Cardiac septum (tissue), 1 donor: ENCODE measurements around the gene RHEBL1. TPM values are rescaled to one million over a fixed set of nuclear protein-coding genes. Genes with fewer than 3 reads are reported as not detected.

Experiments
- DNase-seq: peaks from one replicate; pipeline ENCODE4 v3.0.0-alpha.2; 2020; ENCODE audit warnings: low spot score
- intact Hi-C: fragments of 100-400 bp; cut with DNase I; formaldehyde crosslinking; loops from one replicate; pipeline ENCODE4 v1.14.0; 2022
- total RNA-seq: library from RNA; stranded (reverse); fragmentation: NEBNext Ultra II Directional; extraction: Animal tissue kit (Norgen Biotek cat#: 25700); gene quantifications from one replicate; pipeline ENCODE4 v1.2.1, GENCODE V29; 2021
- donor health status: DM: no; HTN: no; CAD: no.

RHEBL1 gene
- total RNA-seq, 1 donor from 2014 or later: 0.38 TPM

- intact Hi-C loops: loop anchor here (5.0 kb wide), 1 partner anchor 41 kb away; the partner anchor contains the start of gene PRKAG1
- DNase-seq: no peak
Observed at GRCh38 chr12:49058366-49059044, 11.3 kb downstream of the RHEBL1 start.

- intact Hi-C loops: loop anchor here (5.0 kb wide), 1 partner anchor 41 kb away; the partner anchor contains the start of gene PRKAG1
- no peak for DNase-seq
Observed at GRCh38 chr12:49057888-49058287, 11.9 kb downstream of the RHEBL1 start.

GRCh38 chr12:49055978-49056754 lies 13.6 kb downstream of the RHEBL1 start:
- intact Hi-C loops: loop anchor here (5.0 kb wide), 1 partner anchor 39 kb away; the partner anchor contains the start of gene PRKAG1
- DNase-seq: peak; percentile 85

GRCh38 chr12:49055092-49055491 lies 14.7 kb downstream of the RHEBL1 start:
- intact Hi-C loops: loop anchor here (5.0 kb wide), 1 partner anchor 38 kb away; the partner anchor contains the start of gene PRKAG1
- DNase-seq: peak; percentile 19

- DNase-seq: peak; percentile 71
- intact Hi-C loops: no loop called here
Observed at GRCh38 chr12:49054524-49054923, 15.3 kb downstream of the RHEBL1 start.

- intact Hi-C loops: no loop called here
- peak; percentile 60 for DNase-seq
Observed at GRCh38 chr12:49054096-49054495, 15.7 kb downstream of the RHEBL1 start.

GRCh38 chr12:49052451-49053208 lies 17.1 kb downstream of the RHEBL1 start:
- DNase-seq: no peak
- intact Hi-C loops: no loop called here

GRCh38 chr12:49051777-49052438 lies 17.9 kb downstream of the RHEBL1 start:
- intact Hi-C loops: no loop called here
- no peak for DNase-seq

- DNase-seq: no peak
Observed at GRCh38 chr12:49051373-49051764, 18.4 kb downstream of the RHEBL1 start.

GRCh38 chr12:49050507-49051372 lies 19.0 kb downstream of the RHEBL1 start:
- no peak for DNase-seq
- intact Hi-C loops: no loop called here

More at GRCh38 chr12:49051373-49051764, 18.4 kb downstream of the RHEBL1 start:
- intact Hi-C loops: no loop called here

- DNase-seq: no peak
- intact Hi-C loops: no loop called here
Observed at GRCh38 chr12:49049566-49050224, 20.1 kb downstream of the RHEBL1 start.

- intact Hi-C loops: no loop called here
- no peak for DNase-seq
Observed at GRCh38 chr12:49048953-49049352, 20.8 kb downstream of the RHEBL1 start.

GRCh38 chr12:49046129-49046895 lies 23.5 kb downstream of the RHEBL1 start:
- intact Hi-C loops: no loop called here
- DNase-seq: no peak

- intact Hi-C loops: no loop called here
- DNase-seq: no peak
Observed at GRCh38 chr12:49044660-49045059, 25.1 kb downstream of the RHEBL1 start.

- intact Hi-C loops: no loop called here
- peak; percentile 83 for DNase-seq
Observed at GRCh38 chr12:49043856-49044258, 25.9 kb downstream of the RHEBL1 start.

- intact Hi-C loops: no loop called here
- DNase-seq: no peak
Observed at GRCh38 chr12:49043241-49043640, 26.5 kb downstream of the RHEBL1 start.

GRCh38 chr12:49041881-49042484 lies 27.8 kb downstream of the RHEBL1 start:
- intact Hi-C loops: no loop called here
- no peak for DNase-seq
